GM18508 (cell line): ENCODE results near the gene TMEM35B.
"Not testable (repeated sequence)": the region's sequence is repeated elsewhere in the genome, so short reads cannot be mapped to it uniquely, and the experiment has no call there.

Experiments
- ATAC-seq: cut with Tn5 transposase; IDR thresholded peaks from one replicate; pipeline ENCODE4 v1.9.1; 2021; ENCODE audit warnings: moderate number of reproducible peaks; ENCODE audit not compliant: insufficient read depth, unreplicated experiment

TMEM35B gene

GRCh38 chr1:34984793-34985608 lies at the start of gene TMEM35B:
Gene TMEM35B (minus strand): TSS chr1:34985347. CDS start chr1:34985305, 42 bp downstream.
- no peak for ATAC-seq

GRCh38 chr1:35033346-35033745 lies 48.2 kb upstream of the TMEM35B start:
- no peak for ATAC-seq

GRCh38 chr1:35032384-35032739 lies 47.2 kb upstream of the TMEM35B start:
- ATAC-seq = no peak

- no peak for ATAC-seq
Measured at GRCh38 chr1:35030756-35031446, 45.8 kb upstream of the TMEM35B start.

- ATAC-seq = no peak
Measured at GRCh38 chr1:35030338-35030737, 45.2 kb upstream of the TMEM35B start.

- no peak for ATAC-seq
Measured at GRCh38 chr1:35029761-35030160, 44.6 kb upstream of the TMEM35B start.

- no peak for ATAC-seq
Measured at GRCh38 chr1:35016406-35016805, 31.3 kb upstream of the TMEM35B start.

GRCh38 chr1:35014486-35014885 lies 29.3 kb upstream of the TMEM35B start:
- ATAC-seq = no peak

- ATAC-seq = no peak
Measured at GRCh38 chr1:35005711-35006110, 20.6 kb upstream of the TMEM35B start.

GRCh38 chr1:35001743-35002142 lies 16.6 kb upstream of the TMEM35B start:
- ATAC-seq = no peak

GRCh38 chr1:34994878-34995277 lies 9.7 kb upstream of the TMEM35B start:
- no peak for ATAC-seq

- ATAC-seq = no peak
Measured at GRCh38 chr1:34988581-34988980, 3.4 kb upstream of the TMEM35B start.

- no peak for ATAC-seq
Measured at GRCh38 chr1:34988147-34988546, 3.0 kb upstream of the TMEM35B start.

GRCh38 chr1:34987018-34987417 lies 1.9 kb upstream of the TMEM35B start:
- ATAC-seq = no peak

- not testable (repeated sequence) for ATAC-seq
Measured at GRCh38 chr1:34985609-34985904, 410 bp upstream of the TMEM35B start.

- ATAC-seq = no peak
Measured at GRCh38 chr1:34984435-34984792, 733 bp downstream of the TMEM35B start.

GRCh38 chr1:34983700-34984355 lies 1.3 kb downstream of the TMEM35B start:
- ATAC-seq = no peak

- no peak for ATAC-seq
Measured at GRCh38 chr1:34982820-34983376, 2.2 kb downstream of the TMEM35B start.

GRCh38 chr1:34980715-34981114 lies 4.4 kb downstream of the TMEM35B start:
- no peak for ATAC-seq

GRCh38 chr1:34978921-34979320 lies 6.2 kb downstream of the TMEM35B start:
- ATAC-seq = no peak

- ATAC-seq = no peak
Measured at GRCh38 chr1:34977858-34978257, 7.3 kb downstream of the TMEM35B start.

GRCh38 chr1:34977210-34977471 lies 8.0 kb downstream of the TMEM35B start:
- no peak for ATAC-seq
